GM18861 (cell line): ENCODE results near the gene DNAH2.

Experiments
- ATAC-seq: cut with Tn5 transposase; IDR thresholded peaks from one replicate; pipeline ENCODE4 v1.9.1; 2021; ENCODE audit not compliant: unreplicated experiment

Gene DNAH2

GRCh38 chr17:7848739-7849129 lies 131.2 kb downstream of the DNAH2 start:
- no peak for ATAC-seq

GRCh38 chr17:7849130-7849750 lies 131.7 kb downstream of the DNAH2 start:
- no peak for ATAC-seq

- no peak for ATAC-seq
Measured at GRCh38 chr17:7849751-7850504, 132.4 kb downstream of the DNAH2 start.

GRCh38 chr17:7850701-7851437 lies 133.3 kb downstream of the DNAH2 start:
- ATAC-seq = no peak

GRCh38 chr17:7851438-7852261 lies 134.1 kb downstream of the DNAH2 start:
- peak; percentile 62 for ATAC-seq

GRCh38 chr17:7852262-7852670 lies 134.7 kb downstream of the DNAH2 start:
- ATAC-seq = no peak

- ATAC-seq = no peak
Measured at GRCh38 chr17:7852919-7853690, 135.6 kb downstream of the DNAH2 start.

- no peak for ATAC-seq
Measured at GRCh38 chr17:7853691-7854038, 136.1 kb downstream of the DNAH2 start.

GRCh38 chr17:7854078-7854777 lies 136.7 kb downstream of the DNAH2 start:
- no peak for ATAC-seq

- ATAC-seq = no peak
Measured at GRCh38 chr17:7854851-7855659, 137.5 kb downstream of the DNAH2 start, which contains the start of gene TMEM88. TMEM88 (plus strand) TSS chr17:7855066; CDS start chr17:7855075, 9 bp downstream.

GRCh38 chr17:7855660-7856010 lies 138.1 kb downstream of the DNAH2 start:
- no peak for ATAC-seq

- no peak for ATAC-seq
Measured at GRCh38 chr17:7856011-7856810, 138.7 kb downstream of the DNAH2 start.

GRCh38 chr17:7856811-7857712 lies 139.5 kb downstream of the DNAH2 start, which contains the start of gene NAA38:
NAA38 (minus strand) TSS chr17:7857559; CDS start chr17:7857463, 96 bp downstream.
- ATAC-seq = peak; percentile 65

GRCh38 chr17:7857713-7858521 lies 140.4 kb downstream of the DNAH2 start, which contains the start of gene CYB5D1:
CYB5D1 (plus strand) TSS chr17:7858003; CDS start chr17:7858135, 132 bp downstream.
- peak; percentile 29 for ATAC-seq

- no peak for ATAC-seq
Measured at GRCh38 chr17:7858522-7858810, 140.9 kb downstream of the DNAH2 start.

GRCh38 chr17:7859028-7859427 lies 141.5 kb downstream of the DNAH2 start:
- no peak for ATAC-seq
